ENCODE measurements around the gene TCTN3. TPM values are rescaled to one million over a fixed set of nuclear protein-coding genes. Genes with fewer than 3 reads are reported as not detected.
"Not testable (repeated sequence)": the region's sequence is repeated elsewhere in the genome, so short reads cannot be mapped to it uniquely, and the experiment has no call there.

TCTN3 gene
- polyA plus RNA-seq, 1 donor (not counting 4 experiments of a cell fraction or from before 2014, with no cell fraction given): 43.0 TPM

DNA sequence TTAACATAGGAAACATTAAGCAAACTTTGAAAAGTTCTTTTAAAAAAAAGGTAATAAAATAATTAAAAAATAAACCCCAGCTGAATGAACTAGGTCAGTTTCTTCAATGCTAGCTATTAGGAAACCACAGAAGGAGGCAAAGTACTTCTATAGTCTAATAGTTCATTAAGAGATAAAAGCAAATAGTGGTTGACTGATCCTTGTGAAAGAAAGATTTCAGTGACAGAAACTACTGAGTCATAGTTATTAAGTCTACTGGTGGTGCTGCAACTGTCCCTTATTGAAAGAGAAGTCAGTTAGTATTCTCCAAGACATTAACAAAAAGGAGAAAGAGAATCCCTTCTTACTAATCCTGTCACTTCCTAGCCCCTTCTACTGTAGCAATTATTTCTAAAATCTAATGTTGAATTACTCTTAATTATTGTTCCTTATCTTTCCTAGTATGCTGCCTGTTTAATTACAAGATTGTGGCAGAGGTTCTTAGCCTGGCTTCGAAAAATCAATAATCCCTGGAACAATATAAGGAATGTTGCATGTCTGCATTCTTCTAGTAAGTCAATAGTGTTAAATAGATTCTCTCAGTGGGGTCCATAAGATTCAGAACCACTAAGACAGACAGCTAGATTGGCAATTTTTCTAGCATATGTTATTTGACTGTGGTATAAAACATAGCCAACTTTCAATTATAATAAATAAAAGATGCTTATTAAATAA, 18.2 kb downstream of the TCTN3 start:
- Histone ChIP-seq H4K20me1 (ENCODE audit: control insufficient read depth, extremely low read depth, insufficient read depth, low read length) (no peaks in the 10 kb centered on the region), H3K9me1 (ENCODE audit: control insufficient read depth, extremely low read depth, insufficient read depth, low read length) (no peaks in the 10 kb centered on the region), H3K4me3 (ENCODE audit: control insufficient read depth in 2 of 3, extremely low read depth in 1 of 3, insufficient read depth in 2 of 3, low read depth in 1 of 3, low read length in 3 of 3) (no peak overlapping the region), H3K4me1 (ENCODE audit: control insufficient read depth, extremely low read depth, insufficient read depth, low read length) (no peaks in the 10 kb centered on the region), H3K27me3 (ENCODE audit: control insufficient read depth, extremely low read depth, insufficient read depth, low read length) (no peaks in the 10 kb centered on the region), H3K79me2 (ENCODE audit: control insufficient read depth, insufficient read depth, low read length) (no peaks in the 10 kb centered on the region), H2AFZ (ENCODE audit: control insufficient read depth, low read length) (no peak overlapping the region), H3K4me2 (ENCODE audit: control insufficient read depth, extremely low read depth, insufficient read depth, low read depth, low read length) (no peak overlapping the region), H3K9ac (ENCODE audit: control insufficient read depth, extremely low read depth, insufficient read depth, low read length) (no peak overlapping the region), H3K9me3 (ENCODE audit: control insufficient read depth, low read depth, low read length) (no peaks in the 10 kb centered on the region), H3K36me3 (ENCODE audit: control insufficient read depth in 2 of 2, extremely low read depth in 1 of 2, insufficient read depth in 2 of 2, low read length in 2 of 2) (peaks cover 7 to 9% of the 10 kb centered on the region in 2 experiments), H3K27ac (ENCODE audit: control insufficient read depth, insufficient read depth, low read length) (no peak overlapping the region)
- dilution Hi-C loops (cut with MboI; ENCODE audit: extremely low pct_ligation_motif_present, low sequenced_read_pairs): no loop called here
- DNase-seq (ENCODE audit: low read depth, low spot score): no peak
- TF ChIP-seq, protein P1, sequence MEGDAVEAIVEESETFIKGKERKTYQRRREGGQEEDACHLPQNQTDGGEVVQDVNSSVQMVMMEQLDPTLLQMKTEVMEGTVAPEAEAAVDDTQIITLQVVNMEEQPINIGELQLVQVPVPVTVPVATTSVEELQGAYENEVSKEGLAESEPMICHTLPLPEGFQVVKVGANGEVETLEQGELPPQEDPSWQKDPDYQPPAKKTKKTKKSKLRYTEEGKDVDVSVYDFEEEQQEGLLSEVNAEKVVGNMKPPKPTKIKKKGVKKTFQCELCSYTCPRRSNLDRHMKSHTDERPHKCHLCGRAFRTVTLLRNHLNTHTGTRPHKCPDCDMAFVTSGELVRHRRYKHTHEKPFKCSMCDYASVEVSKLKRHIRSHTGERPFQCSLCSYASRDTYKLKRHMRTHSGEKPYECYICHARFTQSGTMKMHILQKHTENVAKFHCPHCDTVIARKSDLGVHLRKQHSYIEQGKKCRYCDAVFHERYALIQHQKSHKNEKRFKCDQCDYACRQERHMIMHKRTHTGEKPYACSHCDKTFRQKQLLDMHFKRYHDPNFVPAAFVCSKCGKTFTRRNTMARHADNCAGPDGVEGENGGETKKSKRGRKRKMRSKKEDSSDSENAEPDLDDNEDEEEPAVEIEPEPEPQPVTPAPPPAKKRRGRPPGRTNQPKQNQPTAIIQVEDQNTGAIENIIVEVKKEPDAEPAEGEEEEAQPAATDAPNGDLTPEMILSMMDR (optimal IDR thresholded peaks at IDR 0.05 in 1 of 3, IDR thresholded peaks at IDR 0.05 in 1 of 3, conservative IDR thresholded peaks at IDR 0.05 in 1 of 3; ENCODE audit: extremely low read depth in 1 of 3, insufficient read depth in 2 of 3, low read length in 3 of 3): no peak
- TF ChIP-seq EZH2 (IDR thresholded peaks at IDR 0.05; ENCODE audit: low read length): no peak
- no peak for FAIRE-seq

DNA sequence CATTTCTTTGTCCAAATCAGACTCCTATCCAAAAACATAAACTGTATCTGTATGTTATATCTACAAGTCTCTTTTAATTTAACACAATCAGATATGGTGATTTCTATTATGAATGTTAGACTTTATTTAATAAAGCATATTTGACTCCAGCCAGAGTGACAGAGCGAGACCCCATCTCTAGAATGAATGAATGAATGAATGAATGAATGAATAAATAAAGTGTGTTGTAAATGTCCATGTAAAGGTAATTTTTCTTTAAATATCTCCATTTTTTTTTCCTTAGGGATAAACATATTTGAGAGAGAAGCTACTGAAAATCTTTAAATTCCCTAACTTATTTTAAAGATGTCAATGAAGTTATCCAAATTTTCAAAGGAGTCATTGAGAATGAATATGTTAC, 19.1 kb downstream of the TCTN3 start:
- no peak for TF ChIP-seq EZH2 (IDR thresholded peaks at IDR 0.05; ENCODE audit: low read length)
- TF ChIP-seq, protein P1 (optimal IDR thresholded peaks at IDR 0.05 in 1 of 3, IDR thresholded peaks at IDR 0.05 in 1 of 3, conservative IDR thresholded peaks at IDR 0.05 in 1 of 3; ENCODE audit: extremely low read depth in 1 of 3, insufficient read depth in 2 of 3, low read length in 3 of 3): no peak
- FAIRE-seq: no peak
- H3K9ac ChIP-seq (ENCODE audit: control insufficient read depth, extremely low read depth, insufficient read depth, low read length): no peak overlapping the region
- dilution Hi-C loops (cut with MboI; ENCODE audit: extremely low pct_ligation_motif_present, low sequenced_read_pairs): no loop called here
- no peaks in the 10 kb centered on the region for H3K27me3 ChIP-seq (ENCODE audit: control insufficient read depth, extremely low read depth, insufficient read depth, low read length)
- H3K27ac ChIP-seq (ENCODE audit: control insufficient read depth, insufficient read depth, low read length): no peak overlapping the region
- no peaks in the 10 kb centered on the region for H3K4me1 ChIP-seq (ENCODE audit: control insufficient read depth, extremely low read depth, insufficient read depth, low read length)
- H3K79me2 ChIP-seq (ENCODE audit: control insufficient read depth, insufficient read depth, low read length): no peaks in the 10 kb centered on the region
- peaks cover 3 to 6% of the 10 kb centered on the region in 2 experiments for H3K36me3 ChIP-seq (ENCODE audit: control insufficient read depth in 2 of 2, extremely low read depth in 1 of 2, insufficient read depth in 2 of 2, low read length in 2 of 2)
- H2AFZ ChIP-seq (ENCODE audit: control insufficient read depth, low read length): no peak overlapping the region
- H3K9me3 ChIP-seq (ENCODE audit: control insufficient read depth, low read depth, low read length): no peaks in the 10 kb centered on the region
- no peaks in the 10 kb centered on the region for H4K20me1 ChIP-seq (ENCODE audit: control insufficient read depth, extremely low read depth, insufficient read depth, low read length)
- H3K4me3 ChIP-seq (ENCODE audit: control insufficient read depth in 2 of 3, extremely low read depth in 1 of 3, insufficient read depth in 2 of 3, low read depth in 1 of 3, low read length in 3 of 3): no peak overlapping the region
- no peak overlapping the region for H3K4me2 ChIP-seq (ENCODE audit: control insufficient read depth, extremely low read depth, insufficient read depth, low read depth, low read length)
- no peak for DNase-seq (ENCODE audit: low read depth, low spot score)
- H3K9me1 ChIP-seq (ENCODE audit: control insufficient read depth, extremely low read depth, insufficient read depth, low read length): no peaks in the 10 kb centered on the region

DNA sequence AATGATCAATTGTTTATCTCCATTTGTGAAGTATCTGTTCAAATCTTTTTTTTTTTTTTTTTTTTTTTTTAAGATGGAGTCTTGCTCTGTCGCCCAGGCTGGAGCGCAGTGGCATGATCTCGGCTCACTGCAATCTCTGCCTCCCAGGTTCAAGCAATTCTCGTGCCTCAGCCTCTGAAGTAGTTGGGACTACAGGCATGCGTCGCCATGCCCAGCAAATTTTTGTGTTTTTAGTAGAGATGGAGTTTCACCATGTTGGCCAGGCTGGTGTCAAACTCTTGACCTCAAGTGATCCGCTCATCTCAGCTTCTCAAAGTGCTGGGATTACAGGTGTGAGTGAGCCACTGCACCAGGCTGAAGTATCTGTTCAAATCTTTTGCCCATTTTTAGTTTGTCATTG, 21.1 kb downstream of the TCTN3 start:
- H3K4me1 ChIP-seq (ENCODE audit: control insufficient read depth, extremely low read depth, insufficient read depth, low read length); H3K36me3 ChIP-seq (ENCODE audit: control insufficient read depth in 2 of 2, extremely low read depth in 1 of 2, insufficient read depth in 2 of 2, low read length in 2 of 2); H3K27ac ChIP-seq (ENCODE audit: control insufficient read depth, insufficient read depth, low read length); DNase-seq (ENCODE audit: low read depth, low spot score); H3K9me3 ChIP-seq (ENCODE audit: control insufficient read depth, low read depth, low read length); H3K4me2 ChIP-seq (ENCODE audit: control insufficient read depth, extremely low read depth, insufficient read depth, low read depth, low read length); H3K27me3 ChIP-seq (ENCODE audit: control insufficient read depth, extremely low read depth, insufficient read depth, low read length); H3K9me1 ChIP-seq (ENCODE audit: control insufficient read depth, extremely low read depth, insufficient read depth, low read length); H3K79me2 ChIP-seq (ENCODE audit: control insufficient read depth, insufficient read depth, low read length); H4K20me1 ChIP-seq (ENCODE audit: control insufficient read depth, extremely low read depth, insufficient read depth, low read length); H2AFZ ChIP-seq (ENCODE audit: control insufficient read depth, low read length); FAIRE-seq; dilution Hi-C loops (cut with MboI; ENCODE audit: extremely low pct_ligation_motif_present, low sequenced_read_pairs); H3K9ac ChIP-seq (ENCODE audit: control insufficient read depth, extremely low read depth, insufficient read depth, low read length); H3K4me3 ChIP-seq (ENCODE audit: control insufficient read depth in 2 of 3, extremely low read depth in 1 of 3, insufficient read depth in 2 of 3, low read depth in 1 of 3, low read length in 3 of 3): not testable (repeated sequence)

Data from keratinocyte (primary cell).